OCI-LY3 (cell line): Measurements from ENCODE around the gene NTRK2.

ENCODE experiments used
- H2AFZ ChIP-seq: fragments of 200-600, 300-600 bp; shearing (Covaris generic); 2 replicates; pipeline ENCODE4 v1.6.0; 2014; ENCODE audit warnings: antibody characterized with exemption, low read depth, low read length
- H3K27ac ChIP-seq: fragments of 200-600, 300-600 bp; sonication (generic); 2 replicates; pipeline ENCODE4 v1.5.1; 2014; ENCODE audit warnings: mild to moderate bottlenecking, low read length, moderate library complexity, mixed read lengths
- H3K27me3 ChIP-seq: fragments of 200-600, 300-600 bp; sonication (generic); 2 replicates; pipeline ENCODE4 v1.6.1; 2014; ENCODE audit warnings: low read depth, low read length, mixed read lengths
- H3K36me3 ChIP-seq: fragments of 200-600, 300-600 bp; sonication (generic); replicated peaks from 2 replicates; pipeline ENCODE3; 2014; ENCODE audit warnings: low read depth, low read length, mixed read lengths
- H3K4me1 ChIP-seq: fragments of 300-600, 200-600 bp; sonication (generic); 2 replicates; pipeline ENCODE4 v1.6.1; 2014; ENCODE audit warnings: low read length, mixed read lengths
- H3K4me2 ChIP-seq: fragments of 200-600, 300-600 bp; sonication (generic); 2 replicates; pipeline ENCODE4 v1.6.1; 2014; ENCODE audit warnings: low read length, mixed read lengths
- H3K4me3 ChIP-seq: fragments of 300-600, 200-600 bp; sonication (generic); 2 replicates; pipeline ENCODE4 v1.5.1; 2014; ENCODE audit warnings: antibody characterized with exemption, mild to moderate bottlenecking, low read length, moderate library complexity
- H3K79me2 ChIP-seq: fragments of 300-600, 200-600 bp; shearing (Covaris generic); 2 replicates; pipeline ENCODE4 v1.6.1; 2014; ENCODE audit warnings: mild to moderate bottlenecking, low read length, mixed read lengths
- H3K9ac ChIP-seq: fragments of 300-600, 200-600 bp; shearing (Covaris generic); 2 replicates; pipeline ENCODE4 v1.6.0; 2014; ENCODE audit warnings: mild to moderate bottlenecking, low read length, moderate library complexity
- H3K9me3 ChIP-seq: fragments of 200-600, 300-600 bp; shearing (Covaris generic); 2 replicates; pipeline ENCODE4 v1.6.1; 2014; ENCODE audit warnings: low read length, mixed read lengths; ENCODE audit not compliant: insufficient read depth
- H4K20me1 ChIP-seq: fragments of 200-600, 300-600 bp; sonication (generic); 2 replicates; pipeline ENCODE4 v1.6.1; 2016; ENCODE audit warnings: low read length, mixed read lengths; ENCODE audit not compliant: insufficient read depth
- CTCF ChIP-seq: fragments of 200-600, 300-600 bp; sonication (generic); IDR thresholded peaks from 2 replicates; pipeline ENCODE4 v1.5.1; 2014; ENCODE audit warnings: antibody characterized with exemption, low read length, low read depth
- EZH2phosphoT487 ChIP-seq: fragments of 200-600 bp; shearing (Covaris generic); IDR thresholded peaks from 2 replicates; pipeline ENCODE4 v1.6.1; 2018; ENCODE audit warnings: antibody characterized with exemption, mixed run types, low read depth

Gene NTRK2

GRCh38 chr9:84669288-84670137 is at the start of gene NTRK2:
Gene NTRK2, plus strand, starts transcription at chr9:84669729. Its CDS starts 1,020 bp downstream, at chr9:84670749.
- Histone ChIP-seq H3K79me2 (no peaks in the 10 kb centered on the region), H3K4me3 (no peak within 1 kb of the TSS), H4K20me1 (no peaks in the 10 kb centered on the region), H3K27ac (no peak within 1 kb of the TSS), H2AFZ (no peak within 1 kb of the TSS), H3K36me3 (no peaks in the 10 kb centered on the region), H3K4me2 (no peak within 1 kb of the TSS), H3K4me1 (no peaks in the 10 kb centered on the region), H3K27me3 (no peaks in the 10 kb centered on the region), H3K9ac (no peak within 1 kb of the TSS), H3K9me3 (no peaks in the 10 kb centered on the region)
- TF ChIP-seq EZH2phosphoT487 (no peak), CTCF (no peak)

GRCh38 chr9:84620338-84620737 is 49.2 kb upstream of the NTRK2 start:
- peak overlapping the region; percentile 55; the same call in 1 of the 2 replicates for H3K4me3 ChIP-seq
- H3K27me3 ChIP-seq: no peaks in the 10 kb centered on the region

GRCh38 chr9:84621811-84622210 is 47.7 kb upstream of the NTRK2 start:
- Histone ChIP-seq H3K4me1 (peaks cover 15% of the 10 kb centered on the region), H3K27me3 (no peaks in the 10 kb centered on the region), H3K4me2 (no peak overlapping the region), H3K9me3 (no peaks in the 10 kb centered on the region), H2AFZ (no peak overlapping the region), H3K27ac (no peak overlapping the region), H4K20me1 (no peaks in the 10 kb centered on the region), H3K79me2 (no peaks in the 10 kb centered on the region), H3K36me3 (no peaks in the 10 kb centered on the region), H3K9ac (no peak overlapping the region), H3K4me3 (no peak overlapping the region)
- TF ChIP-seq EZH2phosphoT487 (no peak), CTCF (no peak)

More at GRCh38 chr9:84620338-84620737, 49.2 kb upstream of the NTRK2 start:
- Histone ChIP-seq H3K9ac (no peak overlapping the region), H3K9me3 (no peaks in the 10 kb centered on the region), H3K36me3 (no peaks in the 10 kb centered on the region), H3K27ac (no peak overlapping the region), H3K79me2 (no peaks in the 10 kb centered on the region), H2AFZ (no peak overlapping the region; the same call in 1 of the 2 replicates), H3K4me2 (peak overlapping the region; percentile 62), H4K20me1 (no peaks in the 10 kb centered on the region), H3K4me1 (peaks cover 21% of the 10 kb centered on the region)
- TF ChIP-seq EZH2phosphoT487 (no peak), CTCF (no peak)

- no peaks in the 10 kb centered on the region for H4K20me1 ChIP-seq
- no peaks in the 10 kb centered on the region for H3K36me3 ChIP-seq
- H3K79me2 ChIP-seq: no peaks in the 10 kb centered on the region
- TF ChIP-seq EZH2phosphoT487 (no peak), CTCF (no peak)
- no peak overlapping the region for H3K4me3 ChIP-seq
- H3K4me2 ChIP-seq: no peak overlapping the region
- no peaks in the 10 kb centered on the region for H3K27me3 ChIP-seq
- H3K9me3 ChIP-seq: no peaks in the 10 kb centered on the region
- no peak overlapping the region for H3K9ac ChIP-seq
- H3K4me1 ChIP-seq: peaks cover 15% of the 10 kb centered on the region
- H2AFZ ChIP-seq: no peak overlapping the region
- no peak overlapping the region for H3K27ac ChIP-seq
Observed at GRCh38 chr9:84622981-84623380, 46.5 kb upstream of the NTRK2 start.
